22Rv1 (cell line): ENCODE data around the gene ZSWIM7.
"Not testable (repeated sequence)": the region's sequence is repeated elsewhere in the genome, so short reads cannot be mapped to it uniquely, and the experiment has no call there.

ENCODE experiments used
- H3K27ac ChIP-seq: fragments of 450-650 bp; 2 replicates; pipeline ENCODE4 v1.5.1; 2017
- ZFX ChIP-seq: fragments of 450-650 bp; IDR thresholded peaks from 2 replicates; pipeline ENCODE4 v1.6.1; 2017; ENCODE audit warnings: antibody characterized with exemption, borderline replicate concordance
- TF ChIP-seq, protein P1 (sequence below): fragments of 450-650 bp; IDR thresholded peaks from 2 replicates; pipeline ENCODE4 v1.5.1; 2017; ENCODE audit warnings: mild to moderate bottlenecking

ZSWIM7 gene

DNA sequence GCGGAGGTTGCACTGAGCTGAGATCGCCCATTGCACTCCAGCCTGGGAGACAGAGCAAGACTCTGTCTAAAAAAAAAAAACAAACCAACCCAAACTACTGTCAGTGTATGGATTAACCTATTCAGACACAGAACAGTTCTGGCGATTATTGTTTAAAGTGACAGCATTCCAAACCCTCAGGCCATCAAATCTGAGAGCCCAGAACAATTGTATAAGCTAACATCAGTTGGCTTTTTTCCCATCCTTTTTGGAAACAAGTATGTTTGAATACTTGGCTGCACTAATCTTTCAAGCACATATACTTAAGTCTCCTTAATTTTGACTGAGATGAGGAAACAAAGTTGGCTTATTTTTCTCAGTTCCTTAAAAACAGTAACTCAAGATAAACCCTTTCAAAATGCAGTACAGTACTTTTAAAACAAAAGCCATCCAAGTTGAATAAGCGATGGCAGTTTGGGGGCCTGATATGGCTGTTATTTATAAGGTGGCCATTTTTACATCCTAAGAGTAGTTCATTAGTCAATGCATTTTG is 1.4 kb downstream of the ZSWIM7 start:
- peak overlapping the region; percentile 94 for H3K27ac ChIP-seq
- TF ChIP-seq, protein P1, sequence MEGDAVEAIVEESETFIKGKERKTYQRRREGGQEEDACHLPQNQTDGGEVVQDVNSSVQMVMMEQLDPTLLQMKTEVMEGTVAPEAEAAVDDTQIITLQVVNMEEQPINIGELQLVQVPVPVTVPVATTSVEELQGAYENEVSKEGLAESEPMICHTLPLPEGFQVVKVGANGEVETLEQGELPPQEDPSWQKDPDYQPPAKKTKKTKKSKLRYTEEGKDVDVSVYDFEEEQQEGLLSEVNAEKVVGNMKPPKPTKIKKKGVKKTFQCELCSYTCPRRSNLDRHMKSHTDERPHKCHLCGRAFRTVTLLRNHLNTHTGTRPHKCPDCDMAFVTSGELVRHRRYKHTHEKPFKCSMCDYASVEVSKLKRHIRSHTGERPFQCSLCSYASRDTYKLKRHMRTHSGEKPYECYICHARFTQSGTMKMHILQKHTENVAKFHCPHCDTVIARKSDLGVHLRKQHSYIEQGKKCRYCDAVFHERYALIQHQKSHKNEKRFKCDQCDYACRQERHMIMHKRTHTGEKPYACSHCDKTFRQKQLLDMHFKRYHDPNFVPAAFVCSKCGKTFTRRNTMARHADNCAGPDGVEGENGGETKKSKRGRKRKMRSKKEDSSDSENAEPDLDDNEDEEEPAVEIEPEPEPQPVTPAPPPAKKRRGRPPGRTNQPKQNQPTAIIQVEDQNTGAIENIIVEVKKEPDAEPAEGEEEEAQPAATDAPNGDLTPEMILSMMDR: no peak
- TF ChIP-seq ZFX: no peak

DNA sequence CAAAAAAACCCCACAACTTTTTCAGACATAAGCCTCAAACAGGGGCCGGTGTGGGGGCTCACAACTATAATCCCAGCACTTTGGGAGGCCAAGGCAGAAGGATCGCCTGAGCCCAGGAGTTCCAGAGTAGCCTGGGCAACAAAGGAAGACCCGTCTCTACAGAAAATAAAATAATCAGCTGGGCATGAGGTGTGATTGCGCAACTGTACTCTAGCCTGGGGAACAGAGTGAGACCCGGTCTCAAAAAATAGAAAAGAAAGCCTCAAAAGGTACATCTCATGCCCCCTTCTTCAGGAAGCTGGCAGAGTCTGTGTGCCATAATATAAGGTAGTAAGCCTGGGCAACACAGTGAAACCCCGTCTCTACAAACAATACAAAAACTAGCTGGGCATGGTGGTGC is 3.2 kb downstream of the ZSWIM7 start:
- no peak overlapping the region for H3K27ac ChIP-seq
- TF ChIP-seq, protein P1: no peak
- TF ChIP-seq ZFX: no peak

DNA sequence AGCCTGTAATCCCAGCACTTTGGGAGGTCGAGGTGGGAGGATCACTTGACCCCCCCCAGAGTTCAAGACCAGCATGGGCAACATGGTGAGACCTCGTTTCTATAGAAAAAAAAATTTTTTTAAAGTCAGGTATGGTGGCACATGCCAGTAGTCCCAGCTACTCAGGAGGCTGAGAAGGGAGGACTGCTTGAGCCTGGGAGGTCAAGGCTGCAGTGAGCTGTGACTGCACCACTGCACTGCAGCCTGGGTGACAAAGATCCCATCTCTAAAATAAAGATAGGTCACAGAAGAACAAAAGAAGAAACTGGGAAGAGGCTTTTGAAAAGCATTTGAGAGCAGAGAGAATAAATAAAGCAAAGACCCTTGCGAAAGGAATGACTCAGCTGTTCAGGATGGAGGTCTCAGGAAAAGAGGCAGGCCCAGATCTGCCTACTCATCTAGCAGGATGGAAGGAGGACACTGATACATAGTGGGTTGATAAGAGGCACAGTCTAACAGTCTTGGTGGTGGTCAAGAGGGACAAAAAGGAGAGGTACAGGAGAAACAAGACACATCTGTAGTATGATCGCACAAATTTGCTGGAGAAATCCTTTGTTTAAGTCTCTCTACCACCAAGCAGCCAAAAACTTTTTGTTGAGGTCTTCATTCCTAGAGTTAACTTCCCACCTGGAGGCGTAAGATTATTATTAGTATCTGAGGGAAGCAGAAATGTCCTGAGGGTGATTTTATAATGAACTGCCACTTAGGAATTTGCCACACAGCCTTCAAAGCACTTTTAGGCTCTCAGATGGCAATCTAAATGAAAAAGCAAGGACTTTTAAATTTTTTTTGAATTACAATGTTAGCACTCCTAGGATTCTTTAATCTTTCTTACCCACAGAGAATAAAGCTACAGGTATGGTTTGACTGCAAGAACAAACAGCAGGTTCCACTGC is 17.6 kb downstream of the ZSWIM7 start:
- H3K27ac ChIP-seq: no peak overlapping the region

DNA sequence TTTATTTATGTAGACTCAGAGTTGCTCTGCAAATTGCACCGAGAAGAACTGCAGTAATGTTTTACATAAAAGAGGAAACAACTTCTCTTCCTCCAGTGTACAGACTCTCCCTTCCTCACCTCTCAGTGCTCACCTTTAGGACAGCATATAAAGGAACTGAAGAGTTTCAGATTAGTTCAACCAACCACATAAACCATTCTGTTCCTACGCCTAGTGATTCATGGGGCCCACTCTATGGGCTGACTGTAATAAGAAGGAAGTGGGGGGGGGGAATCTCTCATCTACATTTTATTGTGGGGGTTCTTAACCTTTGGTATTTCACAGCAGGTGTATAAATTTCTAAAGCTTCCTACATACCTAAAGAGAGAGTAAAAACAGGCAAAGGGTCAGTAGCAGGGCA is 18.3 kb downstream of the ZSWIM7 start:
- no peak overlapping the region for H3K27ac ChIP-seq
- TF ChIP-seq ZFX: no peak
- TF ChIP-seq, protein P1: no peak

More for the DNA sequence above, 17.6 kb downstream of the ZSWIM7 start:
- TF ChIP-seq ZFX: no peak
- TF ChIP-seq, protein P1: no peak

DNA sequence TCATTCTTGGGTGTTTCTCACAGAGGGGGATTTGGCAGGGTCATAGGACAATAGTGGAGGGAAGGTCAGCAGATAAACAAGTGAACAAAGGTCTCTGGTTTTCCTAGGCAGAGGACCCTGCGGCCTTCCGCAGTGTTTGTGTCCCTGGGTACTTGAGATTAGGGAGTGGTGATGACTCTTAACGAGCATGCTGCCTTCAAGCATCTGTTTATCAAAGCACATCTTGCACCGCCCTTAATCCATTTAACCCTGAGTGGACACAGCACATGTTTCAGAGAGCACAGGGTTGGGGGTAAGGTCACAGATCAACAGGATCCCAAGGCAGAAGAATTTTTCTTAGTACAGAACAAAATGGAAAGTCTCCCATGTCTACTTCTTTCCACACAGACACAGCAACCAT is 20.5 kb downstream of the ZSWIM7 start:
- not testable (repeated sequence) for H3K27ac ChIP-seq

DNA sequence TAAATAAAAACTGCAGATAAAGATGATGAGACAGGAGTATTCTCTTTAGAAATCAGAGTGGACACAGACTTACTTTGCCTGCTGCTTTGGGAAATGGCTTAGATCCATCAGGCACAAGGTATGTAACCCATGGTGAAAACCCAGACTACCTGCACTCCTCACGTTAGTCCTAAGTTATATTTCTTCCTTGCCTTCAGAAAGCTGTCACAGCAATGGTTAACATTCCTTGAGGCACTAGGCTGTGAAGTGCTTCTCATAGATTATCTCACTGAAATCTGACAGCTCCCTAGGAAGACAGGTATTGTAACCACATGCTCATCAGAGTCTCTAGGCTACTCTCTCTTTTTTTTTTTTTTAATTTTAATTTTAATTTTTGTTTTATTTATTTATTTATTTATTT is 20.9 kb downstream of the ZSWIM7 start:
- TF ChIP-seq ZFX: no peak
- TF ChIP-seq, protein P1: no peak
- no peak overlapping the region for H3K27ac ChIP-seq

DNA sequence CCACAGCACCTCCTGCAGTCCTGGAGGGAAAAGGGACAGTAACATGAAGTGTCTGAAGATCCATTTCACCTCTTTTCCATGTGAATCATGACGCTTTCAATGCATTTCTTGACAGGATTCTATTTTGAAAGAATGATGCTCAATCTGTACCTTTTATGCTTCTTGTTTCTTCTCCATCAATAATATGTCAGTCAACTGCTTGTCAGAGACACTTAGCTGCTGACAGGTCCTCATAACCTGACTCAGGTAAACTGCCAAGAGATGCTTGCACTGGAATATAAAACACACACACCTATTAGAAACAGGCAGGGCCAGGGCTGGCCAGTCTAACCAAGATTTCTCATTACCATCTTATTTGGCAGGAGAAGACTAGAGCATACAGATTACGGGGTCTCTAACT is 21.6 kb downstream of the ZSWIM7 start:
- TF ChIP-seq, protein P1: no peak
- no peak for TF ChIP-seq ZFX
- no peak overlapping the region for H3K27ac ChIP-seq

DNA sequence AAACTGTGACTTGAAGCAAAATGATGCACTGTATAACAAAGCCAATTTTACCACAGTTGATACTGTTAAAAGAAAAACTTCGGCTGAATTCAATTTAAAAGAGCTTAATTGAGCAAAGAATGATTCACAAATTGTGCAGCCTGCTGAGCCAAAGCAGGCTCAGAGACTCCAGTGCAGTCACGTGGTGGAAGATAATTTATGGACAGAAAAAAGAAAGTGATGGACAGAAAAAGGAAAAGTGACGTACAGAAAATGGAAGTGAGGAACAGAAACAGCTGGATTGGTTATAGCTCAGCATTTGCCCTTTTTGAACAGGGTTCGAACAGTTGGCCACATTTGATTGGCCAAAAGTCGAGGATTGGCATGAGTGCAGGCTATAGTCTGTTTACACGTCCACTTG is 25.7 kb downstream of the ZSWIM7 start:
- no peak for TF ChIP-seq ZFX
- TF ChIP-seq, protein P1: no peak
- no peak overlapping the region for H3K27ac ChIP-seq
